Vagina (tissue), 2 donors: Measurements from ENCODE around the gene FCGBP.
"Not testable (repeated sequence)": the region's sequence is repeated elsewhere in the genome, so short reads cannot be mapped to it uniquely, and the experiment has no call there.

Experiments
- CTCF ChIP-seq, 3 experiments: fragments of 450-650 bp in 2 of 3; fragments of 200-600 bp in 1 of 3; sonication (generic) in 1 of 3; IDR thresholded peaks; one replicate each; pipeline ENCODE4 v1.5.1; 2017 to 2019; ENCODE audit warnings: antibody characterized with exemption in 3 of 3, mild to moderate bottlenecking in 2 of 3, moderate library complexity in 2 of 3
- POLR2A ChIP-seq, 2 donors: fragments of 450-650 bp; IDR thresholded peaks; one replicate each; pipeline ENCODE4 v1.6.1; 2017; ENCODE audit warnings: antibody characterized with exemption in 2 of 2, mild to moderate bottlenecking in 2 of 2, moderate library complexity in 2 of 2
- POLR2AphosphoS5 ChIP-seq, 2 donors: sonication (generic); formaldehyde crosslinking; IDR thresholded peaks; one replicate each; pipeline ENCODE4 v1.9.0; 2017; ENCODE audit warnings: antibody characterized with exemption in 2 of 2, mild to moderate bottlenecking in 2 of 2, low read depth in 1 of 2; ENCODE audit not compliant: insufficient read depth in 1 of 2

- TF ChIP-seq CTCF (IDR thresholded peaks at IDR 0.05); POLR2AphosphoS5 (IDR thresholded peaks at IDR 0.05; ENCODE audit: insufficient read depth in 1 of 2, low read depth in 1 of 2); POLR2A (IDR thresholded peaks at IDR 0.05): not testable (repeated sequence)
Observed at GRCh38 chr19:39959407-39959806, 25.0 kb upstream of the FCGBP start.
